Retinal pigment epithelial cell (primary cell): ENCODE results near the gene SKIC8.
A peak's percentile ranks its signal among the peaks of the same experiment; 100 is the strongest.

Source experiments
- DNase-seq: peaks from one replicate; pipeline ENCODE4 v3.0.0-alpha.2; 2010; ENCODE audit warnings: low read depth
- H3K4me3 ChIP-seq: 2 replicates; pipeline ENCODE4 v1.5.1; 2011; ENCODE audit warnings: mild to moderate bottlenecking, low read length, control low read depth, moderate library complexity
- CTCF ChIP-seq: conservative IDR thresholded peaks from 2 replicates; pipeline ENCODE4 v1.5.1; 2011; ENCODE audit warnings: low read depth, low read length, control low read depth, inconsistent platforms

Gene SKIC8

GRCh38 chr15:78341057-78341987 is 41.9 kb upstream of the SKIC8 start:
- no peak overlapping the region for H3K4me3 ChIP-seq
- no peak for DNase-seq
- no peak for TF ChIP-seq CTCF

- H3K4me3 ChIP-seq = peak within 1 kb of the TSS; percentile 8
- DNase-seq = no peak
- no peak for TF ChIP-seq CTCF
These were observed 41.0 kb upstream of the SKIC8 start, which contains the start of gene CRABP1 for GRCh38 chr15:78340231-78341056. TSS of gene CRABP1 (plus strand) at chr15:78340353. CDS start at chr15:78340429, 76 bp downstream.

GRCh38 chr15:78339559-78339958 is 40.1 kb upstream of the SKIC8 start:
- no peak overlapping the region for H3K4me3 ChIP-seq
- DNase-seq = no peak
- no peak for TF ChIP-seq CTCF

GRCh38 chr15:78338781-78339180 is 39.4 kb upstream of the SKIC8 start:
- DNase-seq = no peak
- no peak for TF ChIP-seq CTCF
- no peak overlapping the region for H3K4me3 ChIP-seq

GRCh38 chr15:78335985-78336384 is 36.6 kb upstream of the SKIC8 start:
- DNase-seq = no peak
- TF ChIP-seq CTCF = no peak
- H3K4me3 ChIP-seq = no peak overlapping the region

GRCh38 chr15:78334845-78335244 is 35.4 kb upstream of the SKIC8 start:
- DNase-seq = no peak
- TF ChIP-seq CTCF = no peak
- H3K4me3 ChIP-seq = no peak overlapping the region
